ENCODE measurements around the gene TEPSIN.

DNA sequence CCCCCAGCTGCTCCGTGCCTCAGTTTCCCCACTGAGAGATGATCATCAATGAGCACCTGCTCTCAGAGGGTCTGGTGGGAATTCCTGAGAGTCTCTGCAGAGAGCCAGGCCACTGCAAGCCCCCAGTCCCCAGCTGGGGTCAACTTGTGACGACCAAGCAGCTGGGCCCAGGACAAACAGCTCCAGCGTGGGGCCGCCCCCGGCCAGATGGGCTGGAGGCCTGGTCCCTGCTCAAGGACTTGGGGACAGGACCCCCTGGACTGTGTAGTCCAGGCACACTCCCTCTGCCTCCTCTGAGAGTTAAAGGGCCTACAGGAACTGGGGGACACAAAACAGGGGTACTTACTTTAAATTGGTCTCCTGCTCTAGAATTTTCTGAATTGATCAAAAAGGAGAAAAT lies 56.3 kb downstream of the TEPSIN start:
- TF ChIP-seq EZH2 (IDR thresholded peaks at IDR 0.05; ENCODE audit: low read length), result no peak
- TF ChIP-seq CTCF (optimal IDR thresholded peaks at IDR 0.05 in 1 of 3, IDR thresholded peaks at IDR 0.05 in 1 of 3, conservative IDR thresholded peaks at IDR 0.05 in 1 of 3; ENCODE audit: extremely low read depth in 1 of 3, insufficient read depth in 2 of 3, low read length in 3 of 3), result no peak
